Body of pancreas (tissue), 4 donors: ENCODE measurements around the gene PAWR. TPM values are rescaled to one million over a fixed set of nuclear protein-coding genes. Genes with fewer than 3 reads are reported as not detected.

Experiments used
- ATAC-seq: fragments of 150-250 bp; one replicate; pipeline ENCODE4 v1.9.1; 2016
- DNase-seq, 4 donors: peaks; one replicate each; pipeline ENCODE4 v3.0.0-alpha.2; 2019
- H3K27ac ChIP-seq, 4 donors: fragments of 200-600 bp; sonication (generic); 1 replicate in 3 of 4; 2 replicates in 1 of 4; pipeline versions ENCODE4 v1.5.1 to v1.6.1; 2016 to 2019; ENCODE audit warnings: mild to moderate bottlenecking in 1 of 4, mixed read lengths in 1 of 4, moderate library complexity in 1 of 4
- H3K27me3 ChIP-seq, 2 donors: fragments of 200-600 bp; sonication (generic); one replicate each; pipeline ENCODE4 v1.6.0; 2016; ENCODE audit warnings: mild to moderate bottlenecking in 1 of 2
- H3K36me3 ChIP-seq, 2 donors: fragments of 200-600 bp; sonication (generic); replicated peaks in 1 of 2; 2 replicates each; pipeline ENCODE4 v1.5.1; 2016; ENCODE audit warnings: low read depth in 2 of 2; ENCODE audit not compliant: insufficient read depth in 1 of 2
- H3K4me1 ChIP-seq: fragments of 200-600 bp; sonication (generic); one replicate; pipeline ENCODE4 v1.6.0; 2016
- H3K4me3 ChIP-seq, 2 donors: fragments of 200-600 bp; sonication (generic); 1 replicate in 1 of 2; 2 replicates in 1 of 2; pipeline ENCODE4 v1.5.1; 2016 to 2019
- H3K9me3 ChIP-seq, 3 donors: fragments of 200-600 bp; sonication (generic); 1 replicate in 2 of 3; 2 replicates in 1 of 3; pipeline ENCODE4 v1.5.1; 2016
- CTCF ChIP-seq, 7 experiments: fragments of 450-650 bp in 4 of 7; fragments of 200-600 bp in 3 of 7; sonication (generic) in 3 of 7; IDR thresholded peaks; one replicate each; pipeline ENCODE4 v1.5.1; 2016 to 2019; ENCODE audit warnings: antibody characterized with exemption in 7 of 7
- POLR2A ChIP-seq, 3 donors: fragments of 450-650 bp; IDR thresholded peaks; one replicate each; pipeline ENCODE4 v1.6.1; 2016; ENCODE audit warnings: antibody characterized with exemption in 3 of 3, mild to moderate bottlenecking in 2 of 3
- WGBS, 2 donors: methylation state at CpG; one replicate each; pipeline ENCODE4 v1.1.5; 2017; 5-methylcytosine and 5-hydroxymethylcytosine counted together
- intact Hi-C: fragments of 100-400 bp; cut with DNase I; formaldehyde crosslinking; loops from one replicate; pipeline ENCODE4 v1.15.1; 2023
- total RNA-seq, 2 donors: library from RNA; depleted of rRNA; stranded (reverse); fragments of >200 nt; gene quantifications; one replicate each; pipeline ENCODE4 v1.1.0, GENCODE V29; 2016

The PAWR gene
- total RNA-seq, 2 donors from 2014 or later, result 19.8 to 49.0 TPM

- intact Hi-C loops, result no loop called here
- no peak for TF ChIP-seq CTCF (IDR thresholded peaks at IDR 0.05)
- TF ChIP-seq POLR2A (IDR thresholded peaks at IDR 0.05), result no peak
Measured at GRCh38 chr12:79537675-79538074, 153.1 kb downstream of the PAWR start.

GRCh38 chr12:79535751-79536150, 155.0 kb downstream of the PAWR start:
- intact Hi-C loops, result no loop called here
- Histone ChIP-seq H3K27ac (no peak overlapping the region), H3K4me1 (no peaks in the 10 kb centered on the region), H3K4me3 (no peak overlapping the region), H3K9me3 (no peaks in the 10 kb centered on the region), H3K27me3 (no peaks in the 10 kb centered on the region), H3K36me3 (no peaks in the 10 kb centered on the region)
- WGBS, 2 donors, result 88 to 97% methylated on average over 2 of the region's 2 CpGs
- no peak for TF ChIP-seq CTCF (IDR thresholded peaks at IDR 0.05)
- DNase-seq, result no peak
- no peak for ATAC-seq

More at GRCh38 chr12:79537675-79538074, 153.1 kb downstream of the PAWR start:
- Histone ChIP-seq H3K36me3 (no peaks in the 10 kb centered on the region), H3K4me1 (no peaks in the 10 kb centered on the region), H3K27me3 (no peaks in the 10 kb centered on the region), H3K4me3 (no peak overlapping the region), H3K27ac (no peak overlapping the region), H3K9me3 (no peaks in the 10 kb centered on the region)
- 91 to 94% methylated on average over 3 of the region's 3 CpGs for WGBS, 2 donors
- no peak for DNase-seq
- ATAC-seq, result no peak

Other genes starting within 250 kb of the PAWR start
- gene PPP1R12A, start 244.1 kb upstream of the PAWR start, total RNA-seq, result 10 to 100 TPM; 45.4 to 65.6 TPM